GM19328 (cell line): ENCODE data around the gene MYL4.
"Not testable (repeated sequence)": the region's sequence is repeated elsewhere in the genome, so short reads cannot be mapped to it uniquely, and the experiment has no call there.

Source experiments
- ATAC-seq: cut with Tn5 transposase; IDR thresholded peaks from one replicate; pipeline ENCODE4 v1.9.1; 2021; ENCODE audit warnings: mild to moderate bottlenecking, moderate library complexity; ENCODE audit not compliant: unreplicated experiment

MYL4 gene

DNA sequence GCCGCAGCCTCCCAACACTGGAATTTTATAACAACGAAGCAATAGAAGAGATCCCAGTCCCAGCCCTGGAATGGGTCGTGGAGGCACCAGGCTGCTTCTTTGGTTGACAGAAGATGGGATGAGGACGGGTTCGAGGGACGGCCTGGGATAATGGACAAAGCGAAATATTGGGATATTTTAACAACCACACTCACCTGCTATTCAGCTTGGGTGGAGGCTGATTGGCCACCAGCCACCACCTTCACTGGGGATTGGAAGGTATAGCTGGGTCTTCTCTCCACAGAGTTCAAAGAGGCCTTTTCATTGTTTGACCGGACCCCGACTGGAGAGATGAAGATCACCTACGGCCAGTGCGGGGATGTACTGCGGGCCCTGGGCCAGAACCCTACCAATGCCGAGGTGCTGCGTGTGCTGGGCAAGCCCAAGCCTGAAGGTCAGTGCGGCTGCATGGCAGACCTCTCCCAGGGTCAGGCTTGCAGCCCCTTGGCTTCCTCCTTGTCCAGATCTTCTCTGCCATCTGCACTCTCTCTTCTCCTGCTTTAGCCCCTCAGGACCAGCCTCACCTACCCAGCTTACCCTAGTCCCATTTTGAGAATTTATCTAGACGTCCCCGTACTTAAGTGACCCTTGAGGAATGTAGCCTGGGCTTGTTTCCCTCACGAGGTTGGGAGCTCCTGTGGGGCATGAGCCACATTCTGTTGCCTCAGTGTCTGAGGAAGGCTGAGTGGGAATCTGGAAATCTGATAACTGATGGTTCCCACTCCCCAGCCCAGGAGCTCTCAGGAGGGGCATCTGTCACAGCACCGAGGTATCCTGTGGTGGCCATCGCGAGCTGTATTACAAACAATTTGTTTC lies 10.7 kb downstream of the MYL4 start:
- ATAC-seq: no peak

DNA sequence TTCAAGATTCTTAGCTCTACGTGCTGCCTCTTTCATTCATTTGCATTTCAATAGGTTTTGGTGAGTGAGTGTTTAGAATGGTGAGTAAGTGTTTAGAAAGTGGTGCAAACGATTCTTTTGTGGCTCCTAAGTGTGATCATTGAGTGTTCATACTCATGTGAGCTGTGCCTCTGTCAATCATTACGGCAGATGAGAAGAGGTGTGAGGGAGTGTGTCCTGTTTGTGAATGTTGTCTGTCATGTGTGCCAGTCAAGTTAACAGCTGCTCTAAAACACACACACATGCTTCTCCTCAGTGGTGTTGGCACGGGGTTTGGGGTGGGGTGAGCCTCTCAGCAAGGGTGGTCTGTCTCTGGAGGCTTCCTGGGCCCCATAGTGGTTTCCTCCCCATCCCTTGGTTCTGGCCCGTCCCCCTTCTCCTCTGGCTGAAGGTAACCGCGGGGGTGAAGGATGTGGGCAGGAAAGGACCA lies 11.4 kb downstream of the MYL4 start:
- no peak for ATAC-seq

DNA sequence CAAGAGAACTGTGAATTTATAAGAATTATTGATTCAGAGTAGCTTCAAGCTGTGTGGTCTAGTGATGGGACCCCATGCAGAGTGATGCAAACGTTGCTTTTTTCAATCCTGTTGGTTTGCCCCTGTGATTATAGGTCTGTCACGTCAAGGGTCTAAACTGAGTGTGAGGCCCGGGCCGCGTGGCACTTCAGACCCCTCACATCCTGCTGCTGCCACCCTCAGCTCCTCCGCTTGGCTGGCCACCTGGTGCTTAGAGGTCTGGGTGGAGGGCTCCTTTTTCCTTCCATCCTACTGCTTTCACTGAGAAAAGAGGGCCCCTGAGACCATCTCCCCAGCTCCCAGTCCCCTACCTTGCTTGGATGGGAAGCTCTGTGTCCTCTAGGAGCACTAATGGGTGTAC lies 12.0 kb downstream of the MYL4 start:
- ATAC-seq: no peak

DNA sequence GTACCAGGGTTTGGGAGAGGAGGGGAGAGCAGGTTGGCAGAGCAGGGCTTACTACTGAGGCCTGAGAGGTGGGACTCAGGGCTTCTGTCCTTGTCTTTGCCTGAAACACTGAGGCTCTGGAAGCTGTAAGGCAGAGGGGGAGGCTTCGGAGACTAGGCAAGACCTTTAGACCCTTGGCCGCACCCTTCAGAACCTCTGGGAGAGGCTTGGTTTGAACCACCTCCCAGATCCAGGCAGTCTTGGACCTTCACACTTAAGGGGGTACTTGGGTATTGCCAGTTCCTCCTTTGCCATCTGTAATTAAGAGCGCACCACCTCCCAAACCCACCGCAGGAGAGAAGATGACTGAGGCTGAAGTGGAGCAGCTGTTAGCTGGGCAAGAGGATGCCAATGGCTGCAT lies 12.9 kb downstream of the MYL4 start:
- ATAC-seq: no peak

DNA sequence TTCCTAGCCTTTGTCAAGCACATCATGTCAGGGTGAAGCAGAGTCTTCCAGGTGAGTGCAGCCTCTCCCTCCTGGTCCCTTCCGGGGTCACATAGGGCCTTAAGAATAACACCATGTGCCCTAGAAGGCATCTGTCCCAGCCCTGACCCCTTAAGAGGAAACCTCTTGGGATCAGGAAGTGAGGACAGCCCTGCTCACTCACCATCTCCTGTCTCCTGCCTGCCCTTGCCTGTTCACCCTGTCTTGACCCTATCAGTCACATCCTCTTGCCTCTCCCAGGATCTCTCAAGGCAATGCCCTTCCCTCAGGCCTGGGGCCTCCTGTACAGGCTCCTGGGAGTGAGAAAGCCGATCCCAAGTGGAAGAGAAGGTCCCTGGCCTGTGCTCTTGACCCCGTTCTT lies 13.9 kb downstream of the MYL4 start:
- no peak for ATAC-seq

DNA sequence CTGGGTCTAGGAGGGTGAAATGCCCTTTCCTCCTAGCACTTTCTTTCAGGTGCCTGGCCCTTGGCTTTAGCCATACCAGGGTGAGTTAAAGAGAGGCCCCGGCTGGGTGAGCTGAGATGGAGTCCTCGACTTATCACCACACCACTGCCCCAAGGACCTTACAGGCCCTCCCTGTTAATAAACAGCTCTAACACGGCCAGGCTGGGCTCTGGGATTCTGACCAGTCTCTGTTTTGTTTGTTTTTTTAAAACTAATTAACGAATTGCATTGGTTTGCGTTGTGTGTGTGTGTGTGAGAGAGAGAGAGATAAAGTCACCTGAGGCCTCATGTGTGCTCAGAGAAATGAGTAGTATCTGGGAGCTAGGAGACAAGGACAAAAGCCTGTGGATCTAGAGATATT lies 14.3 kb downstream of the MYL4 start:
- ATAC-seq: no peak

DNA sequence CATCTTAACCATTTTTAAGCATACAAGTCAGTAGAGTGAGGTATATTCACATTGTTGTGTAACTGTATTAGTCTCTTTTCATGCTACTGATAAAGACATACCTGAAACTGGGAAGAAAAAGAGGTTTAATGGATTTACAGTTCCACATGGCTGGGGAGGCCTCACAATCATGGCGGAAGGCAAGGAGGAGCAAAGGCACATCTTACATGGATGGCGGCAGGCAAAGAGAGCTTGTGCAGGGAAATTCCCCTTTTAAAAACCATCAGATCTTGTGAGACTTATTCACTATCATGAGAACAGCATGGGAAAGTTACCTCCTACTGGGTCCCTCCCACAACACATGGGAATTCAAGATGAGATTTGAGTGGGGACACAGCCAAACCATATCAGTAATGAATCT lies 14.9 kb downstream of the MYL4 start:
- ATAC-seq: not testable (repeated sequence)

DNA sequence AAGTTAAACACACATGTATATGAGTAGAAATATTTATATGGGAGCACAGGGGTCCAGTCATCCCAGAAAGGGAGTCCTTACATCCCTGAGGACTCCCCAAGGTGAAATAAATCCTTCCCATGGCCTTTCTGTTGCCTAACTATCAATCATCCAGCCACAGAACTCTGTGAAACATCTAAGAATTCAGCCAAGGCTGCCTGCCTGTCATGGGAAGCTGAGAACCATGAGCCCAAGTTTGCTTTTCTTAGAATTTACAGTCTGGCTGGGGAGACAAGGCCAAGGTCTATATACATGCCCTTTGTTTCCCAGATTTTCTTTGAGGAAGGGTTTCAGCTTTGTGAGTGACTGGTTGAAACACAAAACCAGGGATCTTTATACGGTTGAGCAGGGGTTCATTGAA lies 15.8 kb downstream of the MYL4 start:
- ATAC-seq: no peak

DNA sequence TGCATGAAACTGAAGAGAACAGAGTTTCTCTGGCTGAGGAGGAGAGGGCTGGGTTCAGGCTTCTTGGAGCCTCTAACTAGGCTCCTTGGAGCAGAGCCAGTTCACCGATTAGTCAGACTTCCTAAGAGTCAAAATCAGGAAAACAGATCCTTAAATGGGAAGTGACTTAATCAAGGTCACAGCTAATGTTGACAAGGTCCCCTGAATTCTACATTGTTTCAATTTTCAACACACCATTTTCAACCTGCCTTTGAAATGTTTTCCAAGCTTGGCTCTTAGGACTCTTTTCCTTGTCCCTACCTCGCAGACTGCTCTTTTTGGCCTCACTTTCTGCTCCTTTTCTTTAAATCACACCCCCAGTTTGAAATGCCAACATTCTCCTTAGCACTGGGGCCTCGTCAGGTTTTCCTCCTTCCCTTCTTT lies 16.3 kb downstream of the MYL4 start:
- no peak for ATAC-seq

DNA sequence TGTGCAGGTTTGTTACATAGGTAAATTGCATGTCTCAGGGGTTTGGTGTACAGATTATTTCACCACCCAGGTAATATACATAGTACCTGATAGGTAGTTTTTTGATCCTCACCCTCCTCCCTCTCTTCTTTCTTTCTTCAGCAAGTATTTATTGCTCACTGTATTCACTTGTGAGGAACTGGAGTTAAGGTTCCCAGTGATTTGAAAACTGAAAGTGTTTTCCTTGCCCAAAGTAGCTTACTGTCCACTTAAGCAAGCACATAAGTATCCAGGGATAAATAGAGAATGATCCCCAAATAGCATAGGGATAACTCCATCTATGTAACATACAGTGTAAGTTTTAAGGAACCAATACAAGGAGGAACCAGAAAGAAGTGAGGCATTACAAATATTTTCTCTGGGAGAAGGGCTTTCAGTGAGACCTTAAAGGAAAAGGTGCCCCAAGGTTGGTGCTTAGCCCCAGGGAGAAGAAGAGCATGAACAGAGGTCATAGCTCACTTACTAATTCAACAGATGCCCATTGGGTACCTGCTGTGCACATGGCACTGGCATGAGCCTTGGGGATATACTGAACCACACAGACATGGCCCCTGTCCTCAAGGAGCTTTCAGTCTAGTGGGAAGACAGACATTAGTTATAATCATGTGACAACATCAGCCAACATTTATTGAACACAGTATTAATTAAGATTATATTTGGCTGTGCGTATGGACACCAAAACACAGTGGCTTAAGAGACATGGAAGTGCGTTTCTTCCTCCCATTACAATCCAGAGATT lies 17.0 kb downstream of the MYL4 start:
- no peak for ATAC-seq

DNA sequence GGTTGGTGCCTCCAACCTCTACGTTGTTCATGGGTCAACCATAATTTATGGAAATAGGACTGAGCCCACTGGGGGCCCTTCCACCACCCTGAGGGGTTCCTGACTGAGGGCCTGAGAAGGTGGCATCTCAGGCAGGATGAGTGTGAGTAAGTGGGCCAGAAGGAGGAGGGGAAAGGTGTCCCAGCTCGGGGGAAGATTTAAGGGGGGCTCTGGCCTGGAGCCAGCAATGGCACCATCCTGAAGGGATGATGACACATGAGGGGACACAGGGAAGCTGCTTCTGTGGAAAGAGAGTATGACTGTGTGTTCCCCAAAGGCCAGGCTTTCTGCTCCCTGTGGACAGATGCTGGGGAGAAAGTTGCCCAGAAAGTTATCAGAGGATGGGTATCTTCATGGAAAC lies 18.7 kb downstream of the MYL4 start:
- no peak for ATAC-seq

DNA sequence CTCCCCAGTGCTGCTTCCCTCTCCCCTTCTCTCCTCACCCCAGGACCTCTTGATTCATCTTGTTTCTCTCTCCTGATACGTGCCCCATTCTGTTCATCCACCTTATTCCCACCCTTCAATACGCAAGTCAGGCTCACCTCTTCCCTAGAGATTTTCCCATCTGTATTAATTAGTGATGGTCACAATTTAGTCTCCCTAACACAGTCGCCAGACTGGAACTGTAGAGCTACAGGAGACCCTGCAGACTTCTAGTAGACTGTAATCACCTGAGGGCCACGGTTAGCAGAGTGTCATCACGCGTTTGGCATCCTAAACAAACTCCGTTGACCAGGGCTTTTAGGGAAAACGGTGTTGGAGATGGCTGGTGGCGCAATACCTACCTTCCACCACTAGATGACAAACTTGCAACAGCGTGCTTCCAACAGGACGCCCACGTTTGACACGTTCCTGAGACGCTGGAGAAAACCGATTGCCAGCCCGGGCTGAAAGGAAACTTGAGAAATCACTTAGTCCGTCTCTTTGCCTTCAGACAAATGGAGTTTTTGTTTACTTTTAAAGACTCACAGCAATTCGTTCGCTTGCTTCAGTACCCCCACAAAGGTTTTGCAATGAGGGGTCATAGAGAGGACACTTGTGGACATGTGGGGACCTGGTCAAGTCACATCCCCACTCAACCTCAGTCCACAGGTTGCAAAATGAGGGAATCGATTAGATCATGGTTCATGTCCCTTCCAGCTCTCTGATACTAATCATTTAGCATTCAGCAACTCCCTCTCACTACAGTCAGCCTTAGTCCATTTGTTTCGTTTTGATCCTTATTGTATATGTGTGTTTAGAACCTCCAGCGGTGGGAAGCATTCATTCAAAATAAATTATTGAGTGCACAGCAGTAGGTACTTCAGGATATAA lies 20.6 kb downstream of the MYL4 start:
- ATAC-seq: no peak

DNA sequence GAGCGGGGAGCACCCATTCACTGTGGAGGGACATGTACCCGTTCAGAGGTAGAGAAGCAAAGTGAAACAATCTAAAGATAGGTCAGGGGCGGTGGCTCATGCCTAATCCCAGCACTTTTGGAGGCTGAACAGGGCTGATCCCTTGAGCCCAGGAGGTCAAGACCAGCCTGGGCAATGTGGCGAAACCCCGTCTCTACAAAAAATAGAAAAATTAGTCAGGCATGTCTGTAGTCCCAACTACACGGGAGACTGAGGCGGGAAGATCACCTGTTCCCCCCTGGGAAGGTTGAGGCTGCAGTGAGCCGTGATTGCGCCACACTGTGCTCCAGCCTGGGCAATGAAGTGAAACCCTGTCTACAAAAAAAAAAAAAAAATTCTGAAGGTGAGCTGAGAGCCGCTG lies 21.7 kb downstream of the MYL4 start:
- ATAC-seq: no peak

DNA sequence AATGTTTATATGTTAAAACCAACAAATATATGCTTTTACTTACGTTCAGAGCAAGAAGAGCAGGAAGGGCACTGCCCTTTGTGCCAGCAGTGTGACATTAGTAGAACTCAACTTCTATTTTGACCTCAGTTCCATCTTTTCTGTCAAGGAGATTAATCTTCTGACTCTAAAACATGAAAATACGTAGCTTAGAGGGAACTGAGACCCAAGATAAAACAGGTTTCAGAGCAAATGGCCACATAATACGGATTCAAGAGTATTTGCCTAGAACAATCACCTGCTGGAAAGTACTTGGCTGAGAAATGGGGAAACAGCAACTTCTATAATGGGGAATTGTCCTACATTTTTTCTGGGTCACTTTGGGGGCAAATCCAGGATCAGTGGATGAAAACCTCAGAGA lies 22.2 kb downstream of the MYL4 start:
- no peak for ATAC-seq

DNA sequence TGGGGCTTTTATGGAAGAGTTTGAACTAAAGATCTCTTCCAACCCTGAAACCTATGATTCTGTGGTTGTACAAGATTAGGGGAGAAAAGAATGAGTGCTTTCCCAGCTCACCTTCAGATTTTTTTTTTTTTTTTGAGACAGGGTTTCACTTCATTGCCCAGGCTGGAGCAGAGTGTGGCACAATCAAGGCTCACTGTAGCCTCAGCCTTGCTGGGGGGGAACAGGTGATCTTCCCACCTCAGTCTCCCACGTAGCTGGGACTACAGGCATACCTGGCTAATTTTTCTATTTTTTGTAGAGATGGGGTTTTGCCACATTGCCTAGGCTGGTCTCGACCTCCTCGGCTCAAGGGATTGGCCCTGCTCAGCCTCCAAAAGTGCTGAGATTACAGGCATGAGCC lies 22.7 kb downstream of the MYL4 start:
- ATAC-seq: no peak

DNA sequence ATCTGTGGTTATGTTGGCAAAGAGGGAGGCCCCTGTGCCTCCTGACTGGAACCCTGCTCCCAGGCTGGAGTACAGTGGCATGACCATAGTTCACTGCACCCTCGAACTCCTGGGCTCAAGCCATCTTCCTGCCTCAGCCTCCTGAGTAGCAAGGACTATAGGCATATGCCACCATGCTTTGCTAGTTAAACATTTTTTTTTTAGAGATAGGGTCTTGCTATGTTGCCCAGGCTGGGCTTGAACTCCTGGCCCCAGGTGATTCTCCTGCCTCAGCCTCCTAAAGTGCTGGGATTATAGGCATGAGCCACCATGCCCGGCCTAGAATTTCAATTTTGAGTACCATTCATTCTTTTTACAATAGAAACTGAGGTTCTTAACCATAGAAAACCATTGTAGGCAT lies 23.3 kb downstream of the MYL4 start:
- no peak for ATAC-seq

DNA sequence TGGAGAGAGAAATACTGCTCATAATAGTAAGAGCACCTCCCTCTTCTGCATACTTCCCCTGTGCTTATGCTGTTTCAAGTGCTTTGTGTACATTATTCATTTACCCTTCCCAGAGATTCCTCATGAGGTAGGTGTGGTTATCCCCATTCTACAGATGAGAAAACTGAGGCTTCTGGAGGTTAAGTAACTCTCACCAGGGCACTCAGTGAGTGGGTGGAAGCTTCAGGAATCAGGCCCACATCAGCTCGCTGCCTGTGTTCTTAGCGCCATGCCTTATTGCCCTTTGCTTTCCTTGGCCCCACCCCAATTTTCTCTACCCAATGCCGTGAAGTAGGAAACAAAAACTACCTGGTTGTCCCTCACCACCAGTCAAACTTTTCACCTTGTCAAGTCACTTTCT lies 26.4 kb downstream of the MYL4 start:
- no peak for ATAC-seq

DNA sequence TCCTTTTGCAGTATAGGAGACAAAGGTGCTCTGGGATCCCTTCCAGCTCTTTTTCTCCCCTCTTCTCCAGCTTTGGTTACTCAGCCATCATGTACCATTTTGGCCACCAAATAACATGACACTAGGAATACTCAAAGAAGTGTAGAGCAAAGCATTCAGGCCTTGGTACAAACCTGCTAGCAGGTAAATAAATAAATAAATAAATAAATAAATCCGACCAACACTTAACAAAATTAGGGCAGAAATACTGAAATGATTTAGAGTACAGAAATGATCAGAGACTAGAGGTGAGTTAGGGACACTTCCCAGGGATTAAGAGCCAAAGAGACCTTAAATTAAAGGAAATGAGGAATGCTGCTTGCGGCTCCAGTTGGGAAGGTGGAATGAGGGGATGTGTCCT lies 26.8 kb downstream of the MYL4 start:
- ATAC-seq: no peak

DNA sequence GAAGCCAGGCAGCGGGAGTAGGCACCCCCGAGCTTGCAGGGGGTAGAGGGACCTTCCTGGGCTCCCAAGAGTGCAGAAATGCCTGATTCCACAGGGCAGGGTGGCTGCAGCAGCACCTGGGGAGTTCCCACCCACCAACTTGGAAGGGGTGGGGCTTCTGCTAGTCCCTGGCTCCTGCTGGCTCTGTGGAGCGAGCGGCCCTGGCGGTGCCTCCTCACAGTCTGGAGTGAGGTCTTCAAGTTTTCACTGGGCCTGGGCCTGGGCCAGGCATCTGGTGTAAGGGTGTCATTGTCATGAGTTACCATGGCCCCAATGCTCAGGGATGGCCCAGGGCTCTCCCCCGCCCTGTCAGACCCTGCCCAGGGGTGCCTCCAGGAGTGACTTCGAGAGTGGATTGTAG lies 28.7 kb downstream of the MYL4 start:
- no peak for ATAC-seq

DNA sequence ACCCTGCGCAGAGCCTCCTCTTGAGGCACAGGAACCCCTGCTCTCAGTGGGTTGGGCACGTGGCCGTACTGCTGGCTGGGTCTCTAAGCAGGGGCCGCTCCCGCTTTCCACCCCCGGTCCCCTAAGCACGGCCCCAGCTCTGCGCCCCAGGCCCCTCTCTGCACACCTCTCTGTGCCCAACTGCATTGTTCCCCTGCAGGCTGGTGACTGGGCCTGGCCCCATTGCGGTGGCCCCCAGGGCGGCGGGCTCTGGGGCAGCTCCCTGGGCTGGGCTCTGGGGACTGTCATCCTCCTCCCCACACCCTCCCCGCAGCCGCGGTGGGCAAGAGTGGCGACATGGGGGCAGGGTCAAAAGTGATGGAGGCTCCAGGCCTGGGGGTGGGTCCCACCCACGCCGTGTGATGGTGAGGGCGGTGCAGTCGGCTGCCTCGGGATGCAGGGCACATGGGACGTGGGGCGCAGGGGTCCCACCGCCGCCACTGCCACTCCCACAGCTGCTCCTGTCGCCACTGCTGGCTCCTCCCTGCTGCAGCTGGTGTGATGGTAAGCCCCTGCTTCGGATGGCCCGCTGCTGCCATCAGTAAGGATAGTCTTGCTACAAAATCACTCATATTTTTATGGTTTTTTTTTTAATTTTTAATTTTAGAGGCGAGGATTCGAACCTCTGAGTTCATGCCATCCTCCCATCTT lies 29.3 kb downstream of the MYL4 start:
- no peak for ATAC-seq

DNA sequence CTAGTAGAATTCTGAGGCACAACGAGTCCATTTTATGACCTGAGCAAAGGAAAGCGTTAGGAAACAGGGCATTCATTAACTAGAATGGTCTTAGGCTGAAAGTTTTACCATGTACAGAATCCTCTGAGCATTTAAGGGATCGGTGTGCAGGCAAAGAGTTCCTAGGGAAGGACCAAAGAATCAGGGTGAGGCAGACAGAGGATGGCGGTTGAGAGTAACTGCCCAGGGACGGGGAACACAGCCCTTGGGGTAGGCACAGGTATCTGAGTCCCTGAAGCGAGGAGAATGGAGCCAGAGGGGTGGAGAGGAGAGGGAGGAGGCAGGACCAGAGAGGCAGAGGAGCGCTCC lies 30.4 kb downstream of the MYL4 start:
- no peak for ATAC-seq
